HG03378 (cell line): ENCODE data around the gene FAM117A.
A peak's percentile ranks its signal among the peaks of the same experiment; 100 is the strongest.
"Not testable (repeated sequence)": the region's sequence is repeated elsewhere in the genome, so short reads cannot be mapped to it uniquely, and the experiment has no call there.

Experiments used
- ATAC-seq: cut with Tn5 transposase; IDR thresholded peaks from one replicate; pipeline ENCODE4 v1.9.1; 2021; ENCODE audit warnings: mild to moderate bottlenecking, moderate library complexity; ENCODE audit not compliant: unreplicated experiment

FAM117A gene

GRCh38 chr17:49681106-49681979 is 82.6 kb downstream of the FAM117A start:
- ATAC-seq, result no peak

GRCh38 chr17:49680314-49680713 is 83.6 kb downstream of the FAM117A start:
- ATAC-seq, result no peak

- peak; percentile 47 for ATAC-seq
These were observed 85.7 kb downstream of the FAM117A start, which contains the start of gene SPOP for GRCh38 chr17:49677933-49678847. Gene SPOP (minus strand): TSS chr17:49678097. CDS start chr17:49622810, 55,287 bp downstream.

- ATAC-seq, result no peak
These were observed 86.6 kb downstream of the FAM117A start for GRCh38 chr17:49677134-49677932.

GRCh38 chr17:49676276-49676868 is 87.6 kb downstream of the FAM117A start:
- ATAC-seq, result peak; percentile 80

- no peak for ATAC-seq
These were observed 89.4 kb downstream of the FAM117A start for GRCh38 chr17:49674507-49674906.

- not testable (repeated sequence) for ATAC-seq
These were observed 90.3 kb downstream of the FAM117A start for GRCh38 chr17:49673679-49674078.

- no peak for ATAC-seq
These were observed 93.3 kb downstream of the FAM117A start for GRCh38 chr17:49670641-49671040.

- ATAC-seq, result no peak
These were observed 93.9 kb downstream of the FAM117A start for GRCh38 chr17:49670002-49670401.

- ATAC-seq, result no peak
These were observed 96.1 kb downstream of the FAM117A start for GRCh38 chr17:49667854-49668253.

GRCh38 chr17:49664706-49665211 is 99.2 kb downstream of the FAM117A start:
- ATAC-seq, result no peak
